HL-60/S4 treated with phorbol 12-myristate 13-acetate at 8.2 ng/mL for 4 days and 3 days (cell line): Measurements from ENCODE around the gene SLIT1.

Experiments
- in situ Hi-C: fragments of 300-500 bp; cut with MboI; formaldehyde crosslinking; loops from 2 replicates; pipeline ENCODE4 v1.15.0; 2022; ENCODE audit warnings: low sequenced_read_pairs

Gene SLIT1

GRCh38 chr10:97031459-97031858, 154.3 kb downstream of the SLIT1 start:
- in situ Hi-C loops, result no loop called here

- in situ Hi-C loops, result no loop called here
Measured at GRCh38 chr10:97030894-97031293, 154.9 kb downstream of the SLIT1 start.

- in situ Hi-C loops, result no loop called here
Measured at GRCh38 chr10:97029271-97029670, 156.5 kb downstream of the SLIT1 start.

- in situ Hi-C loops, result no loop called here
Measured at GRCh38 chr10:97028832-97029178, 157.0 kb downstream of the SLIT1 start.

- in situ Hi-C loops, result no loop called here
Measured at GRCh38 chr10:97028126-97028831, 157.5 kb downstream of the SLIT1 start.

GRCh38 chr10:97025613-97026242, 160.0 kb downstream of the SLIT1 start:
- in situ Hi-C loops, result no loop called here

- in situ Hi-C loops, result no loop called here
Measured at GRCh38 chr10:97024168-97025073, 161.3 kb downstream of the SLIT1 start.

- in situ Hi-C loops, result no loop called here
Measured at GRCh38 chr10:97023401-97024167, 162.2 kb downstream of the SLIT1 start.

- in situ Hi-C loops, result no loop called here
Measured at GRCh38 chr10:97022616-97023015, 163.1 kb downstream of the SLIT1 start.

- in situ Hi-C loops, result no loop called here
Measured at GRCh38 chr10:97020452-97021400, 165.0 kb downstream of the SLIT1 start.

GRCh38 chr10:97019213-97019844, 166.4 kb downstream of the SLIT1 start:
- in situ Hi-C loops, result no loop called here

- in situ Hi-C loops, result no loop called here
Measured at GRCh38 chr10:97018251-97019212, 167.2 kb downstream of the SLIT1 start.

- in situ Hi-C loops, result no loop called here
Measured at GRCh38 chr10:97017474-97017903, 168.3 kb downstream of the SLIT1 start.

GRCh38 chr10:97016728-97017473, 168.9 kb downstream of the SLIT1 start:
- in situ Hi-C loops, result no loop called here

- in situ Hi-C loops, result no loop called here
Measured at GRCh38 chr10:97015240-97015639, 170.5 kb downstream of the SLIT1 start.

GRCh38 chr10:97013983-97014382, 171.8 kb downstream of the SLIT1 start:
- in situ Hi-C loops, result no loop called here

GRCh38 chr10:97013568-97013967, 172.2 kb downstream of the SLIT1 start:
- in situ Hi-C loops, result no loop called here
